Melanocyte of skin (primary cell): ENCODE data around the gene SESN1. TPM values are rescaled to one million over a fixed set of nuclear protein-coding genes. Genes with fewer than 3 reads are reported as not detected.

ENCODE experiments used
- small RNA-seq, 2 donors: library from RNA; depleted of rRNA; stranded (forward); fragments of <200 nt; gene quantifications; one replicate each; pipeline ENCODE3, GENCODE V24; 2012
- total RNA-seq, 2 donors: library from RNA; depleted of rRNA; stranded (reverse); fragments of >200 nt; gene quantifications; 2 replicates each; pipeline ENCODE4 v1.2.3, GENCODE V29; 2012

Gene SESN1
- total RNA-seq: 10 to 100 TPM; 14.7 to 23.7 TPM

GRCh38 chr6:109094416-109095035, at the start of gene SESN1:
TSS of gene SESN1 (minus strand) at chr6:109094846. CDS start at chr6:109094073, 773 bp downstream.

DNA sequence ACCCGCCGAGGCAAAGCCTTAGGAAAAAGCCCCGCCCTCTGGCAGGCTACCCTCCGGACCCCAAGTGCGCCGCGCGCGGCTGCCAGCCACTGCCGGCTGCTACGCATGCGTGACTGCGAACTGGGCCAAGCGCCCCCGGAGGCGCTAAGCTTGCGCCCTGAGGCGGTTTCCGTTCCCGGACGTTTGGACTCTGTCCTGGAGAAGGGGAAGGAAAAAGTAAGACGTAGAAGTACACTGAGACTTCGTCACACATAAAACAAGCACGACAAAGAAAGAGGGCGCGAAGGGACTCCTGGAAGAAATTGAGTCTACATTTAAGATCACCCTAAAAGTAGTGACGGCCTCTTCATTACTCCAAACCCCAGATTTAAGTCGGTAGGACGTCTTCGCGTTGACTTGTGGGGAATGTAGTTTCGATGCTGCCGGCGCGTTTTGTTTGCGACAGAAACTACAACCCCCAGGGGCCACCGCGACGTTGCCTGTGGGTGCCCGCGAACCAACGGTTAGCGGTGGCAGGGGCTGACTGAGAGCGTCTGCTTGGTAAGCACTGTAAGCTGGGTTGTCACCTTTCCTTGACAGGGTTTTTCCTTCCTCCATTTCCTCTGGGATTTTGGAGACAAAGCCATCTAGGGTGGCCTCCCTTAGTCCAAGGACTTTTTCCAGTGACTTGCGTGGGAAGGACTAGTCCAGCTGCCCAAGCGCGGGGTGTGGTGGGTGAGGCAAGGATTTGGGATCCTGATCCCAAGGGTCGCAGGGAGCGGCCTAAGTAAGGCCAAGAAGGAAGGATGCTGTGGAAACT, 589 bp upstream of the SESN1 start, which contains the start of gene CEP57L1:
Gene CEP57L1 (plus strand): TSS at position 472 of the 799 bp plus-strand sequence. CDS start 49,715 bp downstream, outside the sequence.

Small RNA genes within 50 kb of the gene (small RNA-seq; reads per million reads assigned to genes)
- 0 reads per million in 2 donors for gene RNU6-653P

Other genes with a start within 250 kb of the SESN1 start
- gene ARMC2, start 246.4 kb downstream of the SESN1 start, total RNA-seq: 1 to 10 TPM; 1.7 TPM
- 10 to 100 TPM; 16.9 to 26.3 TPM for gene CEP57L1, start 661 bp upstream of the SESN1 start, total RNA-seq